ENCODE measurements around the gene ATF5.

- TF ChIP-seq CTCF (IDR thresholded peaks at IDR 0.05; ENCODE audit: insufficient read depth, low read length, poor library complexity, severe bottlenecking), result no peak
- no peak for TF ChIP-seq EZH2phosphoT487 (conservative IDR thresholded peaks at IDR 0.05; ENCODE audit: low read length)
These were observed 34.9 kb upstream of the ATF5 start for GRCh38 chr19:49894011-49894664.

Measured in SU-DHL-6 (cell line).